GM12801 (cell line): ENCODE measurements around the gene OR1Q1.

Experiments
- TF ChIP-seq, protein P1 (sequence below): IDR thresholded peaks from one replicate; pipeline ENCODE4 v1.5.1; 2011; ENCODE audit warnings: control low read depth; ENCODE audit not compliant: insufficient read length; ENCODE audit errors: extremely low read depth

OR1Q1 gene

GRCh38 chr9:122609804-122610203 lies 4.7 kb upstream of the OR1Q1 start:
- TF ChIP-seq, protein P1, sequence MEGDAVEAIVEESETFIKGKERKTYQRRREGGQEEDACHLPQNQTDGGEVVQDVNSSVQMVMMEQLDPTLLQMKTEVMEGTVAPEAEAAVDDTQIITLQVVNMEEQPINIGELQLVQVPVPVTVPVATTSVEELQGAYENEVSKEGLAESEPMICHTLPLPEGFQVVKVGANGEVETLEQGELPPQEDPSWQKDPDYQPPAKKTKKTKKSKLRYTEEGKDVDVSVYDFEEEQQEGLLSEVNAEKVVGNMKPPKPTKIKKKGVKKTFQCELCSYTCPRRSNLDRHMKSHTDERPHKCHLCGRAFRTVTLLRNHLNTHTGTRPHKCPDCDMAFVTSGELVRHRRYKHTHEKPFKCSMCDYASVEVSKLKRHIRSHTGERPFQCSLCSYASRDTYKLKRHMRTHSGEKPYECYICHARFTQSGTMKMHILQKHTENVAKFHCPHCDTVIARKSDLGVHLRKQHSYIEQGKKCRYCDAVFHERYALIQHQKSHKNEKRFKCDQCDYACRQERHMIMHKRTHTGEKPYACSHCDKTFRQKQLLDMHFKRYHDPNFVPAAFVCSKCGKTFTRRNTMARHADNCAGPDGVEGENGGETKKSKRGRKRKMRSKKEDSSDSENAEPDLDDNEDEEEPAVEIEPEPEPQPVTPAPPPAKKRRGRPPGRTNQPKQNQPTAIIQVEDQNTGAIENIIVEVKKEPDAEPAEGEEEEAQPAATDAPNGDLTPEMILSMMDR: no peak

- TF ChIP-seq, protein P1: no peak
Observed at GRCh38 chr9:122619996-122620395, 5.5 kb downstream of the OR1Q1 start.

DNA sequence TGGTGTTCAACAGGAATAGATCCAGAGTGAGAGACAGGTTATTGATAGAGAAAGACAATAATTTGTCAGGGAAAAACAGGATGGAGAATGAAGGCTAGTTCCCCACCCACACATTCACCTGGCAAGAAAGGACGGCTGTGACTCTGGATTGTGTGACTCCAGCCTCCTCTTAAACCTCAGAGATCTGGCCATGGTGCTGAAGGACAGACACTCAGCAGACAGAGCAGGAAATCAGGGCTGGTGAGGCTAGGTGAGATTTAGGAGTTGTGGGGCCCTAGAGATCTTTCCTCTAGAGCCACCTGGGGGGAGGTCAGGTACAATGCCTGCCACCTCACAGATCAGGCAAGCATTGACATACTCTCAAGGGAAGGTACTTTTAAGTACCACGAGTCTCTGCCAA lies 27.7 kb downstream of the OR1Q1 start:
- TF ChIP-seq, protein P1: no peak

- TF ChIP-seq, protein P1: no peak
Observed at GRCh38 chr9:122656378-122656777, 41.8 kb downstream of the OR1Q1 start.

DNA sequence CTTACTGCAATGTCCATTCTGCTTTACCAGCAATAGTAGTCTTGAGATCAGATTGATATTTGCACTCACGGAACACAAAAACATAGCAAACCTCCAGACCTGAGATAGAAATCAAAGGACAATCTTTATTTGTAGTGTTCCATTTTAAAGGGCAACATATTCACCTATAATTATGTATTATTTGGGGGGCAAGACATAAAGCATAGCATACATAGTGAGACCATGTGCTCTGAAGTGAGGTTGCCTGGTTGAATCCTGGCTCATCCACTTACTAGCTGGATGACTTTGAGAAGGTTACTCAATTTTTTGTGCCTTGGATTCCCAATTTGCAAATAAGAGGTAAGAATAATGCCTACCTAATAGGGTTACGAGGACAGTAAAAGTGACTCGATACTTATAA lies 43.0 kb downstream of the OR1Q1 start, which contains the start of gene OR1B1:
Gene OR1B1, minus strand, starts transcription at position 101 of the 400 bp plus-strand sequence.
- TF ChIP-seq, protein P1: no peak

DNA sequence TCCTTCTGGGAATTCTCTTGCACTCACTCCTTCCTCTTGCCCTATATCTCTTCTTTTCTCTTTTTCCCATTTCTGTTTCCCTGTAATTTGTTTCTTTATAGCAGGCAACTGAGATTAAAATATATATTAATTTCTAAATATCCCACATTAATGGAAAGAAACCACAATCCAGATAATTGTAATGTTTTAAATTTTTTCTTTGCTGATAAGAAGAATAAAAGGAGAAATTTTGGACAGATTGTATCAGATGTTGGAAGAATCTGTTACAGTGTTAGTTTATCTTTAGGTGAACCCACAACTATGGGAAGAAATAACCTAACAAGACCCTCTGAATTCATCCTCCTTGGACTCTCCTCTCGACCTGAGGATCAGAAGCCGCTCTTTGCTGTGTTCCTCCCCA lies 46.9 kb downstream of the OR1Q1 start, which contains the start of gene OR1L1:
Gene OR1L1, plus strand, starts transcription at position 301 of the 400 bp plus-strand sequence. Its CDS starts 0 bp downstream, at position 301.
- TF ChIP-seq, protein P1: no peak
